Liver (tissue), 9 donors: ENCODE results near the gene CCL18. TPM values are rescaled to one million over a fixed set of nuclear protein-coding genes. Genes with fewer than 3 reads are reported as not detected.

Experiments
- DNase-seq: peaks from one replicate; pipeline ENCODE4 v3.0.0-alpha.2; 2017; ENCODE audit warnings: low spot score
- H3K27ac ChIP-seq, 2 donors: one replicate each; pipeline ENCODE4 v1.7.0; 2013; ENCODE audit warnings: inconsistent platforms in 2 of 2, low read length in 2 of 2, control low read depth in 1 of 2, low read depth in 1 of 2, mild to moderate bottlenecking in 1 of 2
- H3K27me3 ChIP-seq, 4 donors: one replicate each; pipeline versions ENCODE4 v1.6.1 to v1.7.0; 2013; ENCODE audit warnings: low read length in 3 of 4, inconsistent platforms in 1 of 4, mild to moderate bottlenecking in 1 of 4, moderate library complexity in 1 of 4; ENCODE audit not compliant: control insufficient read depth in 4 of 4, insufficient read depth in 4 of 4
- H3K36me3 ChIP-seq, 4 donors: one replicate each; pipeline versions ENCODE4 v1.6.1 to v1.7.0; 2013; ENCODE audit warnings: low read length in 3 of 4, mild to moderate bottlenecking in 3 of 4, low read depth in 1 of 4, moderate library complexity in 1 of 4; ENCODE audit not compliant: control insufficient read depth in 4 of 4, insufficient read depth in 3 of 4
- H3K4me1 ChIP-seq, 4 donors: one replicate each; pipeline versions ENCODE4 v1.6.1 to v1.7.0; 2013; ENCODE audit warnings: low read length in 3 of 4, mild to moderate bottlenecking in 3 of 4, moderate library complexity in 1 of 4; ENCODE audit not compliant: control insufficient read depth in 4 of 4, insufficient read depth in 4 of 4
- H3K4me3 ChIP-seq, 3 donors: one replicate each; pipeline versions ENCODE4 v1.6.1 to v1.7.0; 2013; ENCODE audit warnings: low read length in 3 of 3, control low read depth in 1 of 3, low read depth in 1 of 3, mild to moderate bottlenecking in 1 of 3
- H3K9ac ChIP-seq, 2 donors: one replicate each; pipeline ENCODE4 v1.7.0; 2013; ENCODE audit warnings: low read length in 2 of 2, mild to moderate bottlenecking in 2 of 2, moderate library complexity in 2 of 2, control low read depth in 1 of 2, low read depth in 1 of 2
- H3K9me3 ChIP-seq, 4 donors: one replicate each; pipeline versions ENCODE4 v1.6.1 to v1.7.0; 2013; ENCODE audit warnings: low read length in 3 of 4; ENCODE audit not compliant: control insufficient read depth in 4 of 4
- EGR1 ChIP-seq, 2 donors: IDR thresholded peaks; 2 replicates each; pipeline ENCODE4 v1.6.1; 2016 to 2018; ENCODE audit warnings: antibody characterized with exemption in 2 of 2, low read depth in 2 of 2
- FOXA1 ChIP-seq: IDR thresholded peaks from 2 replicates; pipeline ENCODE4 v1.6.1; 2016; ENCODE audit warnings: antibody characterized with exemption
- FOXA2 ChIP-seq: IDR thresholded peaks from 2 replicates; pipeline ENCODE4 v1.6.1; 2016; ENCODE audit warnings: antibody characterized with exemption
- GABPA ChIP-seq, 2 donors: IDR thresholded peaks in 1 of 2; conservative IDR thresholded peaks in 1 of 2; 2 replicates each; pipeline ENCODE4 v1.6.1; 2016; ENCODE audit warnings: antibody characterized with exemption in 2 of 2, mild to moderate bottlenecking in 1 of 2, moderate library complexity in 1 of 2
- HNF4A ChIP-seq, 2 donors: conservative IDR thresholded peaks; 2 replicates each; pipeline ENCODE4 v1.6.1; 2016; ENCODE audit warnings: antibody characterized with exemption in 2 of 2, mild to moderate bottlenecking in 2 of 2
- HNF4G ChIP-seq: IDR thresholded peaks from 2 replicates; pipeline ENCODE4 v1.6.1; 2016; ENCODE audit warnings: antibody characterized with exemption
- JUND ChIP-seq, 2 donors: IDR thresholded peaks; 2 replicates each; pipeline ENCODE4 v1.6.1; 2016; ENCODE audit warnings: antibody characterized with exemption in 2 of 2
- NR2F2 ChIP-seq: IDR thresholded peaks from 2 replicates; pipeline ENCODE4 v1.6.1; 2016; ENCODE audit warnings: antibody characterized with exemption
- RAD21 ChIP-seq, 2 donors: IDR thresholded peaks; 2 replicates each; pipeline ENCODE4 v1.6.1; 2016; ENCODE audit warnings: antibody characterized with exemption in 2 of 2, mild to moderate bottlenecking in 2 of 2
- RXRA ChIP-seq, 2 donors: IDR thresholded peaks; 2 replicates each; pipeline ENCODE4 v1.6.1; 2017 to 2018; ENCODE audit warnings: antibody characterized with exemption in 2 of 2, mild to moderate bottlenecking in 1 of 2
- SP1 ChIP-seq: IDR thresholded peaks from 2 replicates; pipeline ENCODE4 v1.6.1; 2018; ENCODE audit warnings: antibody characterized with exemption, mild to moderate bottlenecking
- TAF1 ChIP-seq: conservative IDR thresholded peaks from 2 replicates; pipeline ENCODE4 v1.6.1; 2016; ENCODE audit warnings: antibody characterized with exemption, mild to moderate bottlenecking
- YY1 ChIP-seq: IDR thresholded peaks from 2 replicates; pipeline ENCODE4 v1.6.1; 2016; ENCODE audit warnings: antibody characterized with exemption, mild to moderate bottlenecking
- WGBS: extraction: QIAGEN DNeasy Blood & Tissue Kit; methylation state at CpG from one replicate; pipeline ENCODE4 v1.1.7; 2013; 5-methylcytosine and 5-hydroxymethylcytosine counted together
- polyA plus RNA-seq, 2 donors: library from polyadenylated mRNA; stranded (reverse) in 1 of 2; unstranded in 1 of 2; fragments of 200-250 nt in 1 of 2; fragments of >200 nt in 1 of 2; fragmentation: Nextera tagmentation in 1 of 2; extraction: Ambion mirVana in 1 of 2; gene quantifications; one replicate each; pipeline versions ENCODE4 v1.2.1 to v1.2.3, GENCODE V29; 2013 to 2015
- total RNA-seq, 2 donors: library from RNA; depleted of rRNA; stranded (reverse); fragments of >200 nt; gene quantifications; one replicate each; pipeline ENCODE4 v1.2.3, GENCODE V29; 2014
- TF ChIP-seq, protein P1 (sequence below): IDR thresholded peaks from 2 replicates; pipeline ENCODE4 v1.6.1; 2016; ENCODE audit warnings: antibody characterized with exemption
- TF ChIP-seq, protein P2 (sequence below): IDR thresholded peaks from 2 replicates; pipeline ENCODE4 v1.6.1; 2016; ENCODE audit warnings: antibody characterized with exemption, mild to moderate bottlenecking
- TF ChIP-seq, protein P3 (sequence below): fragments of 150-350 bp; IDR thresholded peaks from 2 replicates; pipeline ENCODE4 v1.5.1; 2017; ENCODE audit warnings: improper control_type of control experiment, low read depth, low read length; ENCODE audit not compliant: missing input control
- TF ChIP-seq, protein P4 (sequence below): IDR thresholded peaks from 2 replicates; pipeline ENCODE4 v1.6.1; 2016; ENCODE audit warnings: antibody characterized with exemption
- TF ChIP-seq, protein P5 (sequence below): IDR thresholded peaks from 2 replicates; pipeline ENCODE4 v1.6.1; 2016; ENCODE audit warnings: antibody characterized with exemption
- donor health status: healthy.
- donor health status: healthy.
- donor health status: healthy.
- donor health status: healthy.
- donor health status: healthy.

CCL18 gene
- total and polyA plus RNA-seq, 4 donors = 0.22 to 0.92 (median 0.76) TPM; not detected in 1

DNA sequence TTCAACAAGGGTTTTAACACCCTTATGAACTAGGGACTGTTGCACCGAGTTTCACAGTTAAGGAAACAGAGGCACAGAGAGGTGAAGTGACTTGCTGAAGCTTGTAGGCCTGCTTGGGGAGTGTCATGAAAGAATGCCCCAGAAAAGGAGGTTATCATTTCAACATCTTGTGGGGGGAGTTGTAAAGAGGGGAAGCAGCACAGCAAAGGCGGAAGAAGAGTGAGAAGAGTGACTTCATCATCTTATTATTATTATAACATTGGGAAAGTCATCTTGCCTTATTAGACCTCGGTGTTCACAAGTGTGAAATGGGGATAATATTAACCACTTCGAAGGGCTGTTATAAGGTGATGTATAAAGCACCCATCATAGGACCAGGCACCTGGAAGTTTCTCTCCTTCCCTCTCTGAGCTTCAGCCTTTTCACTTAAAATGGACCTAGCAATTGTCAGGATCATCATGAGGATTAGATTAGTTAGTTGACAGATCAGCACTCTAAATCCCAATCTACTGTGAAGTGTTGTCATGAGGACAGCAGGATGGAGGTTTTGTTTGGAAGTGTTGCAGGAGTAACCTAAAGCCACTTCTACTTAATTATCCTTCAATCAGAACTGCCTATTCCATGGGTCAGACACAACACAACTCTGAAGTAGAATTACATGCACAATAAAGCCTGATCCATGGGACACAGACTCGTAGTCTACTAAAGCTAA lies 41.9 kb downstream of the CCL18 start (continued):
- TF ChIP-seq, protein P1, sequence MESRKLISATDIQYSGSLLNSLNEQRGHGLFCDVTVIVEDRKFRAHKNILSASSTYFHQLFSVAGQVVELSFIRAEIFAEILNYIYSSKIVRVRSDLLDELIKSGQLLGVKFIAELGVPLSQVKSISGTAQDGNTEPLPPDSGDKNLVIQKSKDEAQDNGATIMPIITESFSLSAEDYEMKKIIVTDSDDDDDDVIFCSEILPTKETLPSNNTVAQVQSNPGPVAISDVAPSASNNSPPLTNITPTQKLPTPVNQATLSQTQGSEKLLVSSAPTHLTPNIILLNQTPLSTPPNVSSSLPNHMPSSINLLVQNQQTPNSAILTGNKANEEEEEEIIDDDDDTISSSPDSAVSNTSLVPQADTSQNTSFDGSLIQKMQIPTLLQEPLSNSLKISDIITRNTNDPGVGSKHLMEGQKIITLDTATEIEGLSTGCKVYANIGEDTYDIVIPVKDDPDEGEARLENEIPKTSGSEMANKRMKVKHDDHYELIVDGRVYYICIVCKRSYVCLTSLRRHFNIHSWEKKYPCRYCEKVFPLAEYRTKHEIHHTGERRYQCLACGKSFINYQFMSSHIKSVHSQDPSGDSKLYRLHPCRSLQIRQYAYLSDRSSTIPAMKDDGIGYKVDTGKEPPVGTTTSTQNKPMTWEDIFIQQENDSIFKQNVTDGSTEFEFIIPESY = no peak
- TF ChIP-seq RAD21 (IDR thresholded peaks at IDR 0.05) = no peak
- no peak for TF ChIP-seq HNF4G
- TF ChIP-seq FOXA1 = no peak
- no peak for TF ChIP-seq GABPA (IDR thresholded peaks at IDR 0.05 in 1 of 2, conservative IDR thresholded peaks at IDR 0.05 in 1 of 2)
- TF ChIP-seq FOXA2 = no peak
- TF ChIP-seq SP1 = no peak

DNA sequence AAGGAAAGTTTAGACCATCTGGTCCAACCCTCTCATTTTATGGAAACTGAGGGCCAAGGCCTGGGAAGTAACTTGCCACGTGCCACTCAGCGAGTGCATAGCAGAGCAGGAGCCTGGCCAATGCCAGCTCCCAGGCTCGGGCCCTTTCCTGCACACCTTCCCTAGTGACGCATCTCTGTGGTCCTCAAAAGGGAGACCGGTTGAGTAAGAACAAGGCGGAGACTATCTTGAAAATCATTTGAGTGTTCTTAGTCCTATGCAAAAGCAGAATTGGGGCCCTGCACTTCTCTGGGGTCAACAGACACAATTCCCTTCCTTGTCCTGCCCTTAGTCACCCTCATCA lies 42.4 kb downstream of the CCL18 start:
- no peaks in the 10 kb centered on the region for H3K36me3 ChIP-seq
- no peak overlapping the region for H3K9ac ChIP-seq
- H3K4me1 ChIP-seq = no peaks in the 10 kb centered on the region
- no peaks in the 10 kb centered on the region for H3K27me3 ChIP-seq
- H3K27ac ChIP-seq = no peak overlapping the region
- whole genome bisulfite sequencing = 93% methylated on average over 6 of the region's 6 CpGs
- DNase-seq = no peak
- TF ChIP-seq, protein P2, sequence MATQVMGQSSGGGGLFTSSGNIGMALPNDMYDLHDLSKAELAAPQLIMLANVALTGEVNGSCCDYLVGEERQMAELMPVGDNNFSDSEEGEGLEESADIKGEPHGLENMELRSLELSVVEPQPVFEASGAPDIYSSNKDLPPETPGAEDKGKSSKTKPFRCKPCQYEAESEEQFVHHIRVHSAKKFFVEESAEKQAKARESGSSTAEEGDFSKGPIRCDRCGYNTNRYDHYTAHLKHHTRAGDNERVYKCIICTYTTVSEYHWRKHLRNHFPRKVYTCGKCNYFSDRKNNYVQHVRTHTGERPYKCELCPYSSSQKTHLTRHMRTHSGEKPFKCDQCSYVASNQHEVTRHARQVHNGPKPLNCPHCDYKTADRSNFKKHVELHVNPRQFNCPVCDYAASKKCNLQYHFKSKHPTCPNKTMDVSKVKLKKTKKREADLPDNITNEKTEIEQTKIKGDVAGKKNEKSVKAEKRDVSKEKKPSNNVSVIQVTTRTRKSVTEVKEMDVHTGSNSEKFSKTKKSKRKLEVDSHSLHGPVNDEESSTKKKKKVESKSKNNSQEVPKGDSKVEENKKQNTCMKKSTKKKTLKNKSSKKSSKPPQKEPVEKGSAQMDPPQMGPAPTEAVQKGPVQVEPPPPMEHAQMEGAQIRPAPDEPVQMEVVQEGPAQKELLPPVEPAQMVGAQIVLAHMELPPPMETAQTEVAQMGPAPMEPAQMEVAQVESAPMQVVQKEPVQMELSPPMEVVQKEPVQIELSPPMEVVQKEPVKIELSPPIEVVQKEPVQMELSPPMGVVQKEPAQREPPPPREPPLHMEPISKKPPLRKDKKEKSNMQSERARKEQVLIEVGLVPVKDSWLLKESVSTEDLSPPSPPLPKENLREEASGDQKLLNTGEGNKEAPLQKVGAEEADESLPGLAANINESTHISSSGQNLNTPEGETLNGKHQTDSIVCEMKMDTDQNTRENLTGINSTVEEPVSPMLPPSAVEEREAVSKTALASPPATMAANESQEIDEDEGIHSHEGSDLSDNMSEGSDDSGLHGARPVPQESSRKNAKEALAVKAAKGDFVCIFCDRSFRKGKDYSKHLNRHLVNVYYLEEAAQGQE = no peak
- TF ChIP-seq EGR1 (IDR thresholded peaks at IDR 0.05; ENCODE audit: low read depth in 2 of 2) = no peak
- no peak for TF ChIP-seq HNF4G
- no peak for TF ChIP-seq FOXA1
- TF ChIP-seq, protein P1 = no peak
- no peak for TF ChIP-seq GABPA (IDR thresholded peaks at IDR 0.05 in 1 of 2, conservative IDR thresholded peaks at IDR 0.05 in 1 of 2)
- TF ChIP-seq NR2F2 = no peak
- TF ChIP-seq YY1 = no peak
- TF ChIP-seq SP1 = no peak
- TF ChIP-seq, protein P3, sequence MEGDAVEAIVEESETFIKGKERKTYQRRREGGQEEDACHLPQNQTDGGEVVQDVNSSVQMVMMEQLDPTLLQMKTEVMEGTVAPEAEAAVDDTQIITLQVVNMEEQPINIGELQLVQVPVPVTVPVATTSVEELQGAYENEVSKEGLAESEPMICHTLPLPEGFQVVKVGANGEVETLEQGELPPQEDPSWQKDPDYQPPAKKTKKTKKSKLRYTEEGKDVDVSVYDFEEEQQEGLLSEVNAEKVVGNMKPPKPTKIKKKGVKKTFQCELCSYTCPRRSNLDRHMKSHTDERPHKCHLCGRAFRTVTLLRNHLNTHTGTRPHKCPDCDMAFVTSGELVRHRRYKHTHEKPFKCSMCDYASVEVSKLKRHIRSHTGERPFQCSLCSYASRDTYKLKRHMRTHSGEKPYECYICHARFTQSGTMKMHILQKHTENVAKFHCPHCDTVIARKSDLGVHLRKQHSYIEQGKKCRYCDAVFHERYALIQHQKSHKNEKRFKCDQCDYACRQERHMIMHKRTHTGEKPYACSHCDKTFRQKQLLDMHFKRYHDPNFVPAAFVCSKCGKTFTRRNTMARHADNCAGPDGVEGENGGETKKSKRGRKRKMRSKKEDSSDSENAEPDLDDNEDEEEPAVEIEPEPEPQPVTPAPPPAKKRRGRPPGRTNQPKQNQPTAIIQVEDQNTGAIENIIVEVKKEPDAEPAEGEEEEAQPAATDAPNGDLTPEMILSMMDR = no peak
- TF ChIP-seq, protein P4, sequence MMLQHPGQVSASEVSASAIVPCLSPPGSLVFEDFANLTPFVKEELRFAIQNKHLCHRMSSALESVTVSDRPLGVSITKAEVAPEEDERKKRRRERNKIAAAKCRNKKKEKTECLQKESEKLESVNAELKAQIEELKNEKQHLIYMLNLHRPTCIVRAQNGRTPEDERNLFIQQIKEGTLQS = no peak
- no peak for TF ChIP-seq FOXA2
- TF ChIP-seq TAF1 = no peak
- TF ChIP-seq, protein P5, sequence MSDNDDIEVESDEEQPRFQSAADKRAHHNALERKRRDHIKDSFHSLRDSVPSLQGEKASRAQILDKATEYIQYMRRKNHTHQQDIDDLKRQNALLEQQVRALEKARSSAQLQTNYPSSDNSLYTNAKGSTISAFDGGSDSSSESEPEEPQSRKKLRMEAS = no peak
- TF ChIP-seq HNF4A (conservative IDR thresholded peaks at IDR 0.05) = no peak
- TF ChIP-seq JUND (IDR thresholded peaks at IDR 0.05) = no peak
- no peak for TF ChIP-seq RXRA (IDR thresholded peaks at IDR 0.05)
- TF ChIP-seq RAD21 (IDR thresholded peaks at IDR 0.05) = no peak
- H3K9me3 ChIP-seq = no peaks in the 10 kb centered on the region
- no peak overlapping the region for H3K4me3 ChIP-seq
